Heart right ventricle (tissue), 16 donors: ENCODE data around the gene SLC22A17. TPM values are rescaled to one million over a fixed set of nuclear protein-coding genes. Genes with fewer than 3 reads are reported as not detected.

Experiments used
- ATAC-seq, 8 donors: fragments of 200-7000 bp; cut with Tn5 transposase; one replicate each; pipeline ENCODE4 v1.9.1; 2020; ENCODE audit warnings: mild to moderate bottlenecking in 8 of 8, moderate library complexity in 8 of 8, moderate number of reproducible peaks in 1 of 8
- DNase-seq, 2 donors: peaks; one replicate each; pipeline ENCODE4 v3.0.0-alpha.2; 2020
- H3K27ac ChIP-seq, 10 donors: fragments of 200-600 bp; sonication (generic) in 2 of 10; one replicate each; pipeline versions ENCODE4 v1.5.0 to v1.8.0; 2020 to 2022; ENCODE audit warnings: mild to moderate bottlenecking in 3 of 10
- H3K27me3 ChIP-seq, 7 donors: fragments of 200-600 bp; one replicate each; pipeline ENCODE4 v1.8.0; 2021 to 2022; ENCODE audit warnings: mild to moderate bottlenecking in 2 of 7
- H3K36me3 ChIP-seq, 9 donors: fragments of 200-600 bp; sonication (generic) in 1 of 9; one replicate each; pipeline versions ENCODE4 v1.5.0 to v1.8.0; 2020 to 2022; ENCODE audit warnings: mild to moderate bottlenecking in 2 of 9
- H3K4me1 ChIP-seq, 9 donors: fragments of 200-600 bp; sonication (generic) in 1 of 9; one replicate each; pipeline versions ENCODE4 v1.5.0 to v1.8.0; 2020 to 2022; ENCODE audit warnings: mild to moderate bottlenecking in 4 of 9
- H3K4me3 ChIP-seq, 10 donors: fragments of 200-600 bp; sonication (generic) in 2 of 10; one replicate each; pipeline versions ENCODE4 v1.5.0 to v1.8.0; 2020 to 2022; ENCODE audit warnings: mild to moderate bottlenecking in 7 of 10, moderate library complexity in 2 of 10
- H3K9me3 ChIP-seq, 11 donors: fragments of 200-600 bp in 10 of 11; sonication (generic) in 2 of 11; one replicate each; pipeline versions ENCODE4 v1.5.0 to v1.8.0; 2013 to 2022; ENCODE audit warnings: mild to moderate bottlenecking in 2 of 11, control low read depth in 1 of 11, moderate library complexity in 1 of 11
- WGBS, 2 donors: extraction: QIAGEN DNeasy Blood & Tissue Kit; methylation state at CpG; one replicate each; pipeline ENCODE4 v1.1.7; 2013; ENCODE audit warnings: inconsistent platforms in 1 of 2; 5-methylcytosine and 5-hydroxymethylcytosine counted together
- intact Hi-C, 10 donors: fragments of 100-400 bp; cut with DNase I; formaldehyde crosslinking; loops; one replicate each; pipeline versions ENCODE4 v1.11.1 to v1.14.2; 2022
- polyA plus RNA-seq, 2 donors: library from polyadenylated mRNA; stranded (reverse); fragments of 200-250 nt; gene quantifications; one replicate each; pipeline ENCODE4 v1.2.3, GENCODE V29; 2013
- total RNA-seq, 10 donors: library from RNA; stranded (reverse); fragmentation: NEBNext Ultra II Directional in 3 of 10; extraction: Animal tissue kit (Norgen Biotek cat#: 25700) in 3 of 10; gene quantifications; one replicate each; pipeline versions ENCODE4 v1.2.1 to v1.2.4, GENCODE V29; 2021 to 2023
- TF ChIP-seq, protein P1 (sequence below), 9 donors: fragments of 200-600 bp; sonication (generic) in 2 of 9; IDR thresholded peaks; one replicate each; pipeline versions ENCODE4 v1.5.0 to v1.8.0; 2021 to 2022; ENCODE audit warnings: antibody characterized with exemption in 9 of 9, mild to moderate bottlenecking in 5 of 9, moderate library complexity in 1 of 9
- donor health status: Arrhythmogenic right ventricular cardiomyopathy.
- donor health status: ischemic (EF 13 %, LVEDD 7.1; RV severe dilation, severe dysfunction).
- donor health status: healthy with polysubstance abuse.
- donor health status: DM: no; HTN: yes; CAD: no.
- donor health status: DM: no; HTN: no; CAD: no.
- donor health status: ischemic (EF 25% LVEDD 6.9; RV normal size, moderate dysfunction).
- donor health status: ischemic (EF 25% LVEDD 5.7; RV mildly dilated, moderate dysfunction).
- donor health status: healthy.
- donor health status: DM: yes; HTN: yes; CAD: no.
- donor health status: Ischemic cardiomyopathy.
- donor health status: ischemic (EF 35%, LVEDD 5.7; RV mildly dilated, moderate dysfunction).
- donor health status: nonischemic (EF 11% LVEDD 7.7; RV severe dilation, severe dysfunction).
- donor health status: DM: yes; HTN: yes; CAD: no.
- donor health status: PGD.
- donor health status: ischemic (EF 29% LVEDD 5.4; RV normal size, mild dysfunction).
- donor health status: nonischemic (EF 23%, LVEDD 6.1; RV moderate dilation, normal function).

The SLC22A17 gene
- total and polyA plus RNA-seq, 12 donors = 4.8 to 18.9 (median 9.8) TPM

DNA sequence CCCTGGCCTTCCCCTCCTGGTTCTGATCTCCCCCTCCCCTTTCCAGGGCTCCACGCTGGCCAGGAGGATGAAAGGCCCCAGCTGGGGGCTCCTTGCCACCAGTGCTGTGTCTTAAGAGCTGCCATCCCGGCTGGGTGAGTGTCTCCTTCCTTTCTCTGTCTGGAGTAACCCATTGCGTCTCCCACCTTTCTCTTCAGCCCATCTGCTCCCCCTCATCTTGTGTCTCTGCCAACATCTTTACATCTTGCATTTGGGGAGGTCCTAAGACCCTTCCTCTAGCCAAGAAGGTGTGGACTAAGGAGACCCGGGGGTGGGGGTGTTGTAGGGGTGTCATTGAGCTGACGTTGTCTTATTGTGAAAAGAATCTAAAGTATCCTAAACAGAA, 45.5 kb downstream of the SLC22A17 start:
- no peak for ATAC-seq
- H3K4me3 ChIP-seq = peak overlapping the region; percentile 39 to 85 (median 72)
- no peaks in the 10 kb centered on the region for H3K9me3 ChIP-seq
- H3K27me3 ChIP-seq = no peaks in the 10 kb centered on the region
- H3K4me1 ChIP-seq = peaks cover 13 to 41% (median 37%) of the 10 kb centered on the region in 9 donors
- TF ChIP-seq, protein P1, sequence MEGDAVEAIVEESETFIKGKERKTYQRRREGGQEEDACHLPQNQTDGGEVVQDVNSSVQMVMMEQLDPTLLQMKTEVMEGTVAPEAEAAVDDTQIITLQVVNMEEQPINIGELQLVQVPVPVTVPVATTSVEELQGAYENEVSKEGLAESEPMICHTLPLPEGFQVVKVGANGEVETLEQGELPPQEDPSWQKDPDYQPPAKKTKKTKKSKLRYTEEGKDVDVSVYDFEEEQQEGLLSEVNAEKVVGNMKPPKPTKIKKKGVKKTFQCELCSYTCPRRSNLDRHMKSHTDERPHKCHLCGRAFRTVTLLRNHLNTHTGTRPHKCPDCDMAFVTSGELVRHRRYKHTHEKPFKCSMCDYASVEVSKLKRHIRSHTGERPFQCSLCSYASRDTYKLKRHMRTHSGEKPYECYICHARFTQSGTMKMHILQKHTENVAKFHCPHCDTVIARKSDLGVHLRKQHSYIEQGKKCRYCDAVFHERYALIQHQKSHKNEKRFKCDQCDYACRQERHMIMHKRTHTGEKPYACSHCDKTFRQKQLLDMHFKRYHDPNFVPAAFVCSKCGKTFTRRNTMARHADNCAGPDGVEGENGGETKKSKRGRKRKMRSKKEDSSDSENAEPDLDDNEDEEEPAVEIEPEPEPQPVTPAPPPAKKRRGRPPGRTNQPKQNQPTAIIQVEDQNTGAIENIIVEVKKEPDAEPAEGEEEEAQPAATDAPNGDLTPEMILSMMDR (IDR thresholded peaks at IDR 0.05) = no peak
- 10 to 21% methylated on average over 5 of the region's 5 CpGs for WGBS, 2 donors
- no peak for DNase-seq
- peaks cover 0 to 47% (median 8%) of the 10 kb centered on the region in 9 donors for H3K36me3 ChIP-seq
- intact Hi-C loops = loop anchor here in 3 of 10 donors (2.0 to 10.0 kb wide), 4 partner anchors 14 to 838 kb away; partner anchors contain the start of genes PABPN1 (in 2 of the 3), EMC9 (in 1 of the 3), NGDN (in 1 of the 3) and PSME2 (in 1 of the 3)
- H3K27ac ChIP-seq = peak overlapping the region in 9 of 10 donors; percentile 83 to 93 (median 91)

DNA sequence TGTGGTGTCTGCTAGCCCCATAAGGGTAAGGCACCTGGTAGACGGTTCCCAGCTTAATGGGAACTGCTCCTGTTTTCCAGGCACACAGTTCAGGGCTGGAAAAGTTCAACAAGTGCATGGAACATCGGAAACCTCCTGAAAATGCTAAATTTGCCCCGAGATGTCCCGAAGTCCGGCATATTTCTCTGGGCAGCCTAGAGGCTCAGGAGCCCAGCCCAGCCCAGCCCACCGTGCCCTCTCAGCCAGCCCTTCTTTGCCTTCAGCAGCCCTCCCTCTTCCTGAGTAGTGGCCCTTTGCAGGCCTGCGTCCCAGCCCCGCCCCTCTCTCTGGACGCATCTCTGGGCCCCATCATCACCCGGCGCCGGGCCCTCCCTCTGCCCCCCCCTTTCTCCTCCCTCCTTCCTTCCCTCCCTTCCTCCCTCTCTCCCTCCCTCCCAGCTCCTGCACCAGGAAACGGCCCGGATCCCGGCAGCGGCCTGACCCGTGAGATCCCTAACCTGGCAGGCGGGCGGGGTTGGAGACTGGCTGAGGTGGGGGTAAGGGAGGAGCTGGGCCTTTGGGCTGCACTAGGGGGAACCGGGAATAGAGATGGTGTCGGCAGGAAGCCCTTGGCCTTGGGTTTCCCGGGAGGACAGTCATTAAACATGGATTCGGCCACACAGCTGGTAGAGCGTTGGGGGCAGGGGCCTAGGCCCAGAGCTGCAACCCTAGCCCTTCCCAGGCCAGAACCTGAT, 46.1 kb downstream of the SLC22A17 start, which contains the start of gene BCL2L2:
Gene BCL2L2, plus strand, starts transcription at position 422 of the 734 bp plus-strand sequence. CDS start 935 bp downstream, outside the sequence.
- ATAC-seq = peak; percentile 59 to 84 (median 78)
- no peaks in the 10 kb centered on the region for H3K9me3 ChIP-seq
- H3K27ac ChIP-seq = peak within 1 kb of the TSS; percentile 48 to 93 (median 91)
- TF ChIP-seq, protein P1 (IDR thresholded peaks at IDR 0.05) = no peak
- intact Hi-C loops = loop anchor here in 3 of 10 donors (2.0 to 10.0 kb wide), 4 partner anchors 14 to 838 kb away; partner anchors contain the start of genes PABPN1 (in 2 of the 3), EMC9 (in 1 of the 3), NGDN (in 1 of the 3) and PSME2 (in 1 of the 3)
- H3K4me1 ChIP-seq = peaks cover 13 to 41% (median 37%) of the 10 kb centered on the region in 9 donors
- no peaks in the 10 kb centered on the region for H3K27me3 ChIP-seq
- H3K36me3 ChIP-seq = peaks cover 0 to 41% (median 8%) of the 10 kb centered on the region in 9 donors
- WGBS, 2 donors = 0 to 1% methylated on average over 24 of the region's 24 CpGs
- DNase-seq = peak; percentile 92 to 94
- peak within 1 kb of the TSS; percentile 39 to 85 (median 72) for H3K4me3 ChIP-seq

DNA sequence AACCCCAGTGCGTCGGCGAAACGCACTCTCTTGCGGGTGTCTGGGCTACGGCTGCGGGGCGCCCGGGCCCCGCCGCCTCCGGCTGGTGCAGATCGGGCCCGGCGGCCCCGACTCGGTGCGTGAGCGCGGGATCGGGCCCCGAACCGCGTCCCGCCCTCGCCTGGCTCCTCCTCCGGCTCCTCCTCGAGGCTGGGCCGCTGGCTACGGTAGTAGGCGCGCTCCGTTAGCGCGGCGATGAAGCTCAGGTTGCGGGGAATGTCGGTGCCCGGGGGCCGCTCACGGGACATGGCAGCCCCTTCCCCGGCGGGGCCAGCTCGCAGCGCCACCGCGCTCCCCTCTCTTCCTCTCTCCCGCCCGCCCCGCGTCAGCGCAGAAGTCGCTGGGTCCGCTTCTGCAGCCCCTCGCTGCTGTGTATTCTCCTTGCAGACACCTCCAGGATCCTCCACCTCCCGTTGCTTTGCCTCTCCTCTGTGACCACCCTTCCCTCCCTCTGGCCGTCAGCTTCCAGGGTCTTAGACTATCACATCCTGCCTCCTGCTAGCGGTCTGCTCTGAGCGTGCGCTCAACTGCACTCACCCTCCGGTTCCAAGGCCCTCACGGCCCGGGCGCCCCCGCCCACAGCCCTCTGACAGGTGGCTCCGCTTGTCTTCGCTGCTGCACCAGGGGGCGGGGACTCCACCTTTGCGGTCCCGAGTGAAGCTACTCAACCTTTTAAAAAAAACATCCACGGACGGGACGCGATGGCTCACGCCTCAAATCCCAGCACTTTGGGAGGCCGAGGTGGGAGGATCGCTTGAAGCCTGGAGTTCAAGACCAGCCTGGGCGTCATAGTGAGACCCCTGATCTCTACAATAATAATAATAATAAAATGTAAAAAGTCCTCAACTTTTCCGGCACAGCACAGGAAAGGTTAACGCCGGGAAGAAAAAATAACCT, 50.1 kb downstream of the SLC22A17 start, which contains the start of gene PPP1R3E:
Gene PPP1R3E, minus strand, starts transcription at position 570 of the 936 bp plus-strand sequence. Its CDS starts 283 bp downstream, at position 287.
- Histone ChIP-seq H3K9me3 (no peaks in the 10 kb centered on the region), H3K4me1 (peaks cover 11 to 59% (median 46%) of the 10 kb centered on the region in 9 donors), H3K27ac (peak within 1 kb of the TSS; percentile 81 to 100 (median 98)), H3K4me3 (peak within 1 kb of the TSS; percentile 66 to 94 (median 81)), H3K36me3 (peaks cover 0 to 20% (median 0%) of the 10 kb centered on the region in 9 donors), H3K27me3 (no peaks in the 10 kb centered on the region)
- ATAC-seq = peak; percentile 3 to 58 (median 32)
- intact Hi-C loops = loop anchor here in 2 of 10 donors (10.0 kb wide), 2 partner anchors 178 to 842 kb away; partner anchors contain the start of genes EMC9 (in 1 of the 2), PSME2 (in 1 of the 2) and RNF31 (in 1 of the 2)
- TF ChIP-seq, protein P1 (IDR thresholded peaks at IDR 0.05) = no peak
- DNase-seq = peak; percentile 62 to 70
- 3% methylated on average over 78 to 81 of the region's 81 CpGs for WGBS, 2 donors
